Stimulated activated CD4-positive, alpha-beta T cell treated with anti-CD3 and anti-CD28 coated beads, Interleukin-1b, Interleukin-23, amount 100 ng/mL, for 1 hour (primary cell): ENCODE data around the gene PEAR1.

ENCODE experiments used
- DNase-seq, 2 donors: peaks; one replicate each; pipeline ENCODE4 v3.0.0-alpha.2; 2020; ENCODE audit warnings: low read depth in 2 of 2

PEAR1 gene

GRCh38 chr1:156859523-156860112 is 33.9 kb upstream of the PEAR1 start:
- no peak for DNase-seq

GRCh38 chr1:156860113-156860627 is 33.3 kb upstream of the PEAR1 start:
- DNase-seq: peak in 1 of 2 donors; percentile 34

- no peak for DNase-seq
Observed at GRCh38 chr1:156860628-156861423, 32.7 kb upstream of the PEAR1 start, which contains the start of gene NTRK1. TSS of gene NTRK1 (plus strand) at chr1:156860865. CDS start at chr1:156860935, 70 bp downstream.

- DNase-seq: no peak
Observed at GRCh38 chr1:156862584-156862983, 30.9 kb upstream of the PEAR1 start.

- DNase-seq: no peak
Observed at GRCh38 chr1:156862997-156863599, 30.4 kb upstream of the PEAR1 start.

GRCh38 chr1:156863631-156864030 is 29.9 kb upstream of the PEAR1 start:
- DNase-seq: no peak

- DNase-seq: no peak
Observed at GRCh38 chr1:156864796-156865195, 28.7 kb upstream of the PEAR1 start.

- no peak for DNase-seq
Observed at GRCh38 chr1:156865258-156865657, 28.3 kb upstream of the PEAR1 start.

GRCh38 chr1:156865865-156866248 is 27.7 kb upstream of the PEAR1 start:
- no peak for DNase-seq

GRCh38 chr1:156866249-156866909 is 27.1 kb upstream of the PEAR1 start:
- no peak for DNase-seq

- DNase-seq: no peak
Observed at GRCh38 chr1:156868341-156868740, 25.2 kb upstream of the PEAR1 start.

GRCh38 chr1:156869455-156869854 is 24.1 kb upstream of the PEAR1 start:
- no peak for DNase-seq

GRCh38 chr1:156873659-156874058 is 19.9 kb upstream of the PEAR1 start:
- DNase-seq: no peak

- DNase-seq: no peak
Observed at GRCh38 chr1:156874142-156874541, 19.4 kb upstream of the PEAR1 start.

GRCh38 chr1:156874572-156875340 is 18.8 kb upstream of the PEAR1 start:
- DNase-seq: no peak

GRCh38 chr1:156875341-156875615 is 18.2 kb upstream of the PEAR1 start:
- DNase-seq: no peak

GRCh38 chr1:156876281-156876680 is 17.2 kb upstream of the PEAR1 start:
- no peak for DNase-seq

GRCh38 chr1:156877433-156878170 is 15.9 kb upstream of the PEAR1 start:
- DNase-seq: no peak

GRCh38 chr1:156879876-156880275 is 13.6 kb upstream of the PEAR1 start:
- no peak for DNase-seq

- DNase-seq: no peak
Observed at GRCh38 chr1:156880473-156880872, 13.0 kb upstream of the PEAR1 start.

GRCh38 chr1:156881101-156881500 is 12.4 kb upstream of the PEAR1 start:
- no peak for DNase-seq
